Skin of body (tissue), 2 donors: ENCODE measurements around the gene FMN1. TPM values are rescaled to one million over a fixed set of nuclear protein-coding genes. Genes with fewer than 3 reads are reported as not detected.

Source experiments
- DNase-seq: peaks from one replicate; lab custom pipeline; 2025; lab: John Stamatoyannopoulos, UW
- total RNA-seq: library from RNA; depleted of rRNA; stranded (reverse); fragments of >200 nt; gene quantifications from one replicate; pipeline ENCODE4 v1.2.3, GENCODE V29; 2014

FMN1 gene
- total RNA-seq, 1 donor from 2014 or later = 11.5 TPM

- DNase-seq = no peak
These were observed 175.0 kb downstream of the FMN1 start for GRCh38 chr15:33019354-33019981.

GRCh38 chr15:33016405-33017024 is 178.0 kb downstream of the FMN1 start:
- no peak for DNase-seq

GRCh38 chr15:33014586-33014985 is 179.9 kb downstream of the FMN1 start:
- DNase-seq = no peak

GRCh38 chr15:33013827-33014445 is 180.6 kb downstream of the FMN1 start:
- DNase-seq = no peak

GRCh38 chr15:33011976-33012375 is 182.5 kb downstream of the FMN1 start:
- DNase-seq = no peak

- DNase-seq = no peak
These were observed 184.9 kb downstream of the FMN1 start for GRCh38 chr15:33009603-33010002.

- no peak for DNase-seq
These were observed 185.5 kb downstream of the FMN1 start for GRCh38 chr15:33009026-33009425.

GRCh38 chr15:33008284-33008995 is 186.1 kb downstream of the FMN1 start:
- peak; percentile 65 for DNase-seq

- DNase-seq = no peak
These were observed 187.1 kb downstream of the FMN1 start for GRCh38 chr15:33007303-33007855.

GRCh38 chr15:33005582-33005981 is 188.9 kb downstream of the FMN1 start:
- DNase-seq = no peak

- no peak for DNase-seq
These were observed 192.6 kb downstream of the FMN1 start for GRCh38 chr15:33001926-33002325.

GRCh38 chr15:32998979-32999672 is 195.4 kb downstream of the FMN1 start:
- peak; percentile 84 for DNase-seq

GRCh38 chr15:32998182-32998581 is 196.3 kb downstream of the FMN1 start:
- no peak for DNase-seq

GRCh38 chr15:32994810-32995424 is 199.6 kb downstream of the FMN1 start:
- DNase-seq = peak; percentile 20

GRCh38 chr15:32993285-32993684 is 201.2 kb downstream of the FMN1 start:
- DNase-seq = no peak

- DNase-seq = no peak
These were observed 202.8 kb downstream of the FMN1 start for GRCh38 chr15:32991619-32992111.

- no peak for DNase-seq
These were observed 204.4 kb downstream of the FMN1 start for GRCh38 chr15:32990071-32990470.

- DNase-seq = no peak
These were observed 207.4 kb downstream of the FMN1 start for GRCh38 chr15:32987067-32987466.

GRCh38 chr15:32986147-32986546 is 208.4 kb downstream of the FMN1 start:
- no peak for DNase-seq

- no peak for DNase-seq
These were observed 210.8 kb downstream of the FMN1 start for GRCh38 chr15:32983679-32984078.

GRCh38 chr15:32982001-32982400 is 212.5 kb downstream of the FMN1 start:
- DNase-seq = no peak
